22Rv1 (cell line): ENCODE measurements around the gene COPB1.

ENCODE experiments used
- ZFX ChIP-seq: fragments of 450-650 bp; IDR thresholded peaks from 2 replicates; pipeline ENCODE4 v1.6.1; 2017; ENCODE audit warnings: antibody characterized with exemption, borderline replicate concordance
- TF ChIP-seq, protein P1 (sequence below): fragments of 450-650 bp; IDR thresholded peaks from 2 replicates; pipeline ENCODE4 v1.5.1; 2017; ENCODE audit warnings: mild to moderate bottlenecking

DNA sequence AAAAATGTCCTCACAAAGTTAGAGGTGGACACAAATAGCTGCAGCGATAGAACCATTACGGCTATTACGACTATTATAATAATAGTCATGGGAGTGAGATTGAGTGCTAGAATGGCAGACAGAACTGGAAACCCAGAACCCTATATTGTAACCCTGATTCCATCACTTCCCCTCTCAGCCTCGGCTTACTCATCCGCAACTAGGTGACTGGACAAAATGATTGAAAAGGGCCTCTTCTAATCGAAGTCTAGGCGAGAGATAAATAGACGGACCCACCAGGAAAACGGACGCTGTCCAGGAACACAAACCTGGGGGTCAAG lies 19.9 kb upstream of the COPB1 start:
- TF ChIP-seq, protein P1, sequence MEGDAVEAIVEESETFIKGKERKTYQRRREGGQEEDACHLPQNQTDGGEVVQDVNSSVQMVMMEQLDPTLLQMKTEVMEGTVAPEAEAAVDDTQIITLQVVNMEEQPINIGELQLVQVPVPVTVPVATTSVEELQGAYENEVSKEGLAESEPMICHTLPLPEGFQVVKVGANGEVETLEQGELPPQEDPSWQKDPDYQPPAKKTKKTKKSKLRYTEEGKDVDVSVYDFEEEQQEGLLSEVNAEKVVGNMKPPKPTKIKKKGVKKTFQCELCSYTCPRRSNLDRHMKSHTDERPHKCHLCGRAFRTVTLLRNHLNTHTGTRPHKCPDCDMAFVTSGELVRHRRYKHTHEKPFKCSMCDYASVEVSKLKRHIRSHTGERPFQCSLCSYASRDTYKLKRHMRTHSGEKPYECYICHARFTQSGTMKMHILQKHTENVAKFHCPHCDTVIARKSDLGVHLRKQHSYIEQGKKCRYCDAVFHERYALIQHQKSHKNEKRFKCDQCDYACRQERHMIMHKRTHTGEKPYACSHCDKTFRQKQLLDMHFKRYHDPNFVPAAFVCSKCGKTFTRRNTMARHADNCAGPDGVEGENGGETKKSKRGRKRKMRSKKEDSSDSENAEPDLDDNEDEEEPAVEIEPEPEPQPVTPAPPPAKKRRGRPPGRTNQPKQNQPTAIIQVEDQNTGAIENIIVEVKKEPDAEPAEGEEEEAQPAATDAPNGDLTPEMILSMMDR = no peak
- no peak for TF ChIP-seq ZFX
